ENCODE data around the gene EMP3.

GRCh38 chr19:48303367-48303766 lies 22.0 kb upstream of the EMP3 start:
- TF ChIP-seq POLR2A (IDR thresholded peaks at IDR 0.05; ENCODE audit: low read depth, low read length) (no peak), POLR2AphosphoS5 (IDR thresholded peaks at IDR 0.05; ENCODE audit: low read depth, low read length) (no peak), SPI1 (IDR thresholded peaks at IDR 0.05; ENCODE audit: low read depth, low read length) (no peak)
